GM19240 (cell line): ENCODE results near the gene TLR2.
A peak's percentile ranks its signal among the peaks of the same experiment; 100 is the strongest.

ENCODE experiments used
- DNase-seq: peaks from one replicate; pipeline ENCODE4 v3.0.0; 2011; ENCODE audit warnings: low spot score; ENCODE audit not compliant: insufficient read length

Gene TLR2

DNA sequence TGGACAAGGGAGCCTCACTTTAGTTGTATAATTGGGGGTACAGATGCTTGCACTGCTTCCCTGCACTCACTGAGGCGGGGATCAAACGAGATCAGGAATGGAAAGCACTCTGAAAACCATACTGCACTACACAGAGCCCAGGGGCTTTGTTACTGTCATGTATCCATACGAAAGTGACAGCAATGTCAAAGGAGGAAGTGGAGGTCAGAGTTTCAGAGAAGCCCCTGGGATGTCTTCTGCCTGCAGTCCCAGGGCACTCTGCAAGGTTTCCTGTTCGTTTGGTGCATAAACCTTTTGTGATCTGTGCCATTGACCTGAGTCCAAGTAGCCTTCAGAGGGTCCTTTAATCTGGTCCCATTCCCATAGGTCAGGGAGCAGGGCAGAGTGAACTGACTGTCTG, 44.6 kb downstream of the TLR2 start:
- no peak for DNase-seq

DNA sequence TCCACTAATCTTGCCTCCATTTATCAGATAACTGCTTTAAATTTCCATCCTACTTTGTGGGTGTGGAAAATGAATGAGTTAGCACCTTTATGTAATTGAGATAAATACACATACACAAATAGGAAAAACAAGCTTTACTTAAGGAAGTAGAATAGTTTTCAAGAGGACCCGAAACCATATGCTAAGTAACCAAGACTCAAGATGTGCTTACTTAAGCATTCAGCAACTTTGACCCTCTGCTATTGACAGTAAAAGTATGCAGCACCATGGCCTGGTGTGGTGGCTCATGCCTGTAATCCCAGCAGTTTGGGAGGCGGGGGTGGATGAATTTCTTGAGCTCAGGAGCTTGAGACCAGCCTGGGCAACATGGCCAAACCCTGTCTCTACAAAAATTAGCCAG, 45.8 kb downstream of the TLR2 start:
- no peak for DNase-seq

DNA sequence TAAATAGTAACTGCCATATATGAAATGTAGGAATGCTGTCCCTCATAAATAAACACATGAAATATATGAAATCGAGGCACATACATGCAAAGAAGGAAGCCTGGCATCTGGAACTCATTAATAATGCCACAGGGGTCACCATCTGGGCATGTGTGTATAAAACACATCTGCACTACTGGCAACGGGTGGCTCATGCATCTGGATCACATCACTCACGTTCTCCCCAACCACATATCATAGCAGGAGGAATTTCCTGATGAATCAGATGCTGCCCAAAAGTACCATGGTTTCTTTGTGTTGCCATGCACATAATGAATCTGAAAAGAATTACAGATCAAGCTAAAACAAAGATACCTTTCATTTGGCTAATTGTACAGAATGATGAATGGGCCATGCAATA, 47.2 kb downstream of the TLR2 start:
- no peak for DNase-seq

DNA sequence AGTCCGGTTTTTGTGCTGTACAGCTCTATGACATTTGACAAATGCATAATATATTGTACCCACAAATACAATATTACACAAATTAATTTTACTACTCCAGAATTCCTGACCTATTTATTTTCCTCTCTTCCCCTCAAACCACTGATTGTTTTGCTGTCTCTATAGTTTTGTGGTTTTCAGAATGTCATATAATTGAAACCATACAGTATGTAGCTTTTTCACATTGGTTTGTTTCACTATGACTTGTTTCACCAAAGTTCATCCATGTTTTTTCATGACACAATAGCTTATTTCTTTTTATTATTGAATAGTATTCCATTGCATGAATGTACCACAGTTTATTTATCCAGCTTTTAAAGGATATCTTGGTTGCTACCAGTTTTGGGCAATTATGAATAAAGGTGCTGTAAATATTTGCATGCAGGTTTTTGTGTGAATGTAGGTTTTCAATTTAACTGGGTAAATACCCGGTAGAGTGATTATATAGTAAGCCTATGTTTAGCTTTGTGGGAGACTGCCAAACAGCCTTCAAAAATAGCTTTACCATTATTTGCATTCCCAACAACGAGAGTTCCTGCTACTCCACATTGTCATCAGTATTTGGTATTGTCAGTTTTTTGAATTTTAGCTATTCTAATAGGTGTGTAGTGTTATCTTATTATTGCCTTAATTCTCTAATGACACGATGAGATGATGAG, 49.8 kb downstream of the TLR2 start:
- DNase-seq: no peak

DNA sequence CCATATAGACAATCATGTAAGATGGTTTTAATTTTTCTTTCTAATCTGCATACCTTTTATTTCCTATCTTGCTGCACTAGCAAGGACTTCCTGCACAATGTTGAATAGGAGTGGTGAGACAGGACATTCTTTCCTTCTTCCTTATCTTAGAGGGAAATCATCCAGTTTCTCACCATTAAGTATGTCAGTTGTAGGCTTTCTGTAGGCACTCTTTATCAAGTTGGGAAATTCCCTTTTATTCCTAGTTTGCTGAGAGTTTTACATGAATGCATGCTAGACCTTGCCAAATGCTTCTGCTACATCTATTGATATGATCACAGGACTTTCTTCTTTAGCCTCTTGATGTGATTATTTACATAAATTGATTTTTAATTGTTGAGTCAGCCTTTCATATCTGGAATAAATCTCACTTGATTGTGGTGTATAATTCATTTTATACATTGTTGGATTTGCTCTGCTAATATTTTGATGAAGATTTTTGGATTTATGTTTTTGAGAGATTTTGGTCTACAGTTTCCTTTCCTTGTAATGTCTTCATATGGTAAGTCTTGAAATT, 51.9 kb downstream of the TLR2 start:
- DNase-seq: no peak

DNA sequence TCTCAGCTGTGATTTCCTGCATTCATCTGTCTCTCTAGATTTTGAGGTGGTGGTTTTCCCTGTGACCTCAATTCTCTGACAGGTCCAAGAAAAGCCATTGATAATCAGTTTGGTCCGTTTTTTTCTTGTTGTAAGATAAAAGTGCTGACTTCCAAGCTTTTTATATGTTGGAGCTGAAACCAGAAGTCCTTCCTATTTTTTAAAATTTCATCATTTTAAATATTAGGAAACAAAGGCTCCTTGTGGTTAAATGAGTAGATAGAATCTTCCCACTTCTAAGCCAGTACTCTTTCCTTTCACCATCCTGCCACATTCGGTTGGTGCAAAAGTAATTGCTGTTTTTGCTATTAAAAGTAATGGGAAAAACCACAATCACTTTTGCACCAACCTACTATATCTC, 57.5 kb downstream of the TLR2 start:
- DNase-seq: no peak

DNA sequence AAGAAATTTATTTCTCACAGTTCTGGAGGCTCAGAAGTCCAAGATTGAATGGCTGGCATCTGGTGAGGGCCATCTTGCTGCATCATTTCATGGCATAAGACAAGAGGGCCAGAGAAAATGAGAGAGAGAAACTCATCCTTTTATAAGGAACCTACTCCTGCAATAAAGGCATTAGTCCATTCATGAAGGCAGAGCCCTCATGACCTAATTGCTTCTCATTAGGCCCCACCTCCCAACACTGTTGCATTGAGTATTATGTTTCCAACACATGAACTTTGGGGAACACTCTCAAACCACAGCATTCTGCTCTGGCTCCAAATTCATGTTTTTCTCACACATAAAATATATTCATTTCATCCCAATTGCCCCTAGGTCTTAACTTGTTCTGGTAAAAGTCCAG, 61.6 kb downstream of the TLR2 start:
- no peak for DNase-seq

DNA sequence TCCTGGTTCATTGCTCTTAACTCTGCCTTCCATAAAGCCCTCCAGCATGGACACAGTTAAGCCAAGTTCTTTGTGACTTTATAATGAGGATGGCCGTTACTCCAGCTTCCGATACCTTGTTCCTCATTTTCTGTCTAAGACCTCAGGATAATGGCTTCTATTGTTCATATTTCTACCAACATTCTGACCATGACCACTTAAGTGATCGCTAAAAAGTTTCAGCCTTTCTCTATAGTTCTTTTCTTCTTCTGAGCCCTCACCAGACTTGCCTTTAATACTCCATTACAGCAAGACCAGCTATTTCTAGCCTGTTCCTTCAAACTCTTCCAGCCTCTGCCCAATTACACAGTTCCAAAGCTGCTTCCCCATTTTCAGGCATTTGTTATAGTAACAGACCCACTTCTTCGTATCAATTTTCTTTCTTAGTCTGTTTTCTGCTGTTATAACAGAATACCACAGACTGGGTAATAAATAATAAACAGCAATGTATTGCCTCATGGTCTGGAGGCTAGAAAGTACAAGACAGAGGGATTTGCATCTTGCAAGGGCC, 63.4 kb downstream of the TLR2 start:
- no peak for DNase-seq

DNA sequence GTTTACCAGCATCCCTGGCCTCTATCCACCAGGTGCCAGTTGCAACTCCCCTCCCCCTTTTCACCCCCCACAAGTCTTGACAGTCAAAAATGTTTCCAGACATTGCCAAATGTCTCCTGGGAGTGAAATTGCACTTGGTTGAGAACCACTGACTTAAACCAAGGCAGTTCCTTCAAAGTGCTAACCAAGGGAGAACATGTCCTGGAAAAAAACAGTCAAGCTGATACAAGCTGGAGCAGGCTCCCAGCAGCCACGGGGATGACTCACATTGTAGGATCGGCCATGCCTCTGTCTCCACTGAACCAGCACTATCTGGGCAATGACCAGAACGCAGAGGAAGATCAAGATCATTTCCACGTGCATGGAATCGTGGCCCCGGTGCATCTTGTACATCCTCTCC, 64.3 kb downstream of the TLR2 start:
- DNase-seq: no peak

DNA sequence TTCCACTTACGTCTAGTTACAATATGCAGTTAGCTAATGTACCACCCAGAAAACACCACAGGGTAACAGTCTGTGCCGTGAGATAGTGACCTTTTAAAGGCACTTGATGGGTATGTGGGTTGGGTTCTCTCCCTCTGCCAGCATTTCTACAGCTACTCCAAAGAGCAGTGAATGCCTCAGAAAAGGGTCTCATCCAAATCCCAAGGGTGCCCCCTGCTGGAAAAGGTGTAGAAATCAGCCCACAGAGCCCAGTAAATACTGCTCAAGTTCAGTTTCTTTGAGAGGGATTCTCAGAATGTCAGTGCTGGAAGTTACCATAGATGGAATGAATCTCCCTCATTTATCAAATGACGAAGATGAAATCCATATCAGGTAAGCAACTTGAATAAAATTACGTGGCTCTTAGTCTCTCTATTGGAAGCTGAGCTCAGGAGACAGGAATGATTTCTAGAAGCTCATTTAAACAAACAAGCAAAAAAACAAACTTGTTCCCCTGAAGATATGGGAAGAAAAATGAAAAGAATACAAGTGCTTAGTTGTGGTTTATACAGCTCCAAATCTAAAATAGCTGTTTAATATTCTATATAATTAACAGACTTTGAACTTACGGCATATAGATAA, 66.2 kb downstream of the TLR2 start:
- DNase-seq: peak; percentile 55

DNA sequence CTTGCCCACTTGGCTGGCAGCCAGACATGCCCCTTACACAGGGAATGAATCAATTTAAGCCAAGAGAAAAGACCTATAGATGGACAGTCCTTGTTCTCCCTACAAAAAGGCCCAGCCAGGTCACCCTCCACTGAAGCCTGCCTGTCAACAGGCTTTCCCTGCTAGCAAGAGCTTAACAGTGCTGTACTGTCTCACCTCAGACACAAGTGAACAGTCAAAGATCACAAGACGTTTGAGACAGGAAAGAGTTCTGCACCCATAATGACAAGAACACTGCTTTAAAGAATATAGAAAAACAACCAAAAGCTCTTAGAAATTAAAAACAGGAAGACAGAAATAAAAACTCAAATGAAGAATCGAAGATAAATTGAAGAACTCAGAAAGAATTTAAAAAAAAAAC, 71.1 kb downstream of the TLR2 start:
- no peak for DNase-seq
